Ectodermal cell (in vitro differentiated cells): ENCODE results near the gene FAM234A.
"Not testable (repeated sequence)": the region's sequence is repeated elsewhere in the genome, so short reads cannot be mapped to it uniquely, and the experiment has no call there.

Source experiments
- H3K27ac ChIP-seq: 2 replicates; pipeline ENCODE4 v1.7.0; 2013; ENCODE audit warnings: mild to moderate bottlenecking, low read depth, low read length; ENCODE audit not compliant: insufficient read depth, poor library complexity, severe bottlenecking
- H3K27me3 ChIP-seq: 2 replicates; pipeline ENCODE4 v1.7.0; 2013; ENCODE audit warnings: mild to moderate bottlenecking, low read length; ENCODE audit not compliant: insufficient read depth, control insufficient read depth, poor library complexity, severe bottlenecking
- H3K36me3 ChIP-seq: one replicate; pipeline ENCODE4 v1.7.0; 2013; ENCODE audit warnings: low read length; ENCODE audit not compliant: control insufficient read depth, insufficient read depth
- H3K4me1 ChIP-seq: one replicate; pipeline ENCODE4 v1.7.0; 2013; ENCODE audit warnings: low read length; ENCODE audit not compliant: control insufficient read depth, insufficient read depth
- H3K4me3 ChIP-seq: 2 replicates; pipeline ENCODE4 v1.7.0; 2013; ENCODE audit warnings: low read depth, low read length, control low read depth; ENCODE audit not compliant: insufficient read depth
- H3K9me3 ChIP-seq: 2 replicates; pipeline ENCODE4 v1.7.0; 2013; ENCODE audit warnings: mild to moderate bottlenecking, low read length, moderate library complexity; ENCODE audit not compliant: control insufficient read depth
- WGBS, 2 experiments: methylation state at CpG; one replicate each; pipeline ENCODE4 v1.1.7; 2013; ENCODE audit warnings: missing lambda C conversion rate in 2 of 2; 5-methylcytosine and 5-hydroxymethylcytosine counted together

The FAM234A gene

GRCh38 chr16:230351-230750 is 4.3 kb upstream of the FAM234A start:
- 95 to 96% methylated on average over 18 of the region's 18 CpGs for WGBS, 2 experiments
- H3K4me1 ChIP-seq, H3K4me3 ChIP-seq, H3K27me3 ChIP-seq, H3K27ac ChIP-seq, H3K9me3 ChIP-seq, H3K36me3 ChIP-seq: not testable (repeated sequence)

- H3K4me3 ChIP-seq, result no peak overlapping the region
- no peaks in the 10 kb centered on the region for H3K27me3 ChIP-seq
- 92 to 93% methylated on average over 22 of the region's 22 CpGs for WGBS, 2 experiments
- H3K4me1 ChIP-seq, result peaks cover 5% of the 10 kb centered on the region
- peaks cover 6% of the 10 kb centered on the region for H3K36me3 ChIP-seq
- H3K9me3 ChIP-seq, result no peaks in the 10 kb centered on the region
- H3K27ac ChIP-seq, result no peak overlapping the region
Observed at GRCh38 chr16:230949-231348, 3.7 kb upstream of the FAM234A start.

GRCh38 chr16:239948-240277 is 5.3 kb downstream of the FAM234A start:
- H3K36me3 ChIP-seq, result no peaks in the 10 kb centered on the region
- H3K4me1 ChIP-seq, result no peaks in the 10 kb centered on the region
- no peak overlapping the region for H3K4me3 ChIP-seq
- WGBS, 2 experiments, result 95 to 97% methylated on average over 3 of the region's 3 CpGs
- H3K27me3 ChIP-seq, result no peaks in the 10 kb centered on the region
- H3K9me3 ChIP-seq, result no peaks in the 10 kb centered on the region
- H3K27ac ChIP-seq, result no peak overlapping the region

- H3K27ac ChIP-seq, result no peak overlapping the region
- no peaks in the 10 kb centered on the region for H3K4me1 ChIP-seq
- H3K4me3 ChIP-seq, result no peak overlapping the region
- H3K27me3 ChIP-seq, result no peaks in the 10 kb centered on the region
- H3K9me3 ChIP-seq, result no peaks in the 10 kb centered on the region
- 91 to 98% methylated on average over 8 of the region's 8 CpGs for WGBS, 2 experiments
- no peaks in the 10 kb centered on the region for H3K36me3 ChIP-seq
Observed at GRCh38 chr16:240559-240958, 5.9 kb downstream of the FAM234A start.

- H3K9me3 ChIP-seq, result no peaks in the 10 kb centered on the region
- no peaks in the 10 kb centered on the region for H3K4me1 ChIP-seq
- no peak overlapping the region for H3K4me3 ChIP-seq
- no peak overlapping the region for H3K27ac ChIP-seq
- H3K27me3 ChIP-seq, result no peaks in the 10 kb centered on the region
- no peaks in the 10 kb centered on the region for H3K36me3 ChIP-seq
- 94% methylated on average over 10 of the region's 10 CpGs for WGBS, 2 experiments
Observed at GRCh38 chr16:242281-242680, 7.7 kb downstream of the FAM234A start.

GRCh38 chr16:243348-243747 is 8.7 kb downstream of the FAM234A start:
- H3K27ac ChIP-seq, result no peak overlapping the region
- no peaks in the 10 kb centered on the region for H3K27me3 ChIP-seq
- no peaks in the 10 kb centered on the region for H3K36me3 ChIP-seq
- no peak overlapping the region for H3K4me3 ChIP-seq
- H3K9me3 ChIP-seq, result no peaks in the 10 kb centered on the region
- H3K4me1 ChIP-seq, result no peaks in the 10 kb centered on the region
- WGBS, 2 experiments, result 92 to 95% methylated on average over 4 of the region's 4 CpGs

GRCh38 chr16:245105-245504 is 10.5 kb downstream of the FAM234A start:
- H3K9me3 ChIP-seq, result no peaks in the 10 kb centered on the region
- no peaks in the 10 kb centered on the region for H3K4me1 ChIP-seq
- 94 to 97% methylated on average over 9 of the region's 9 CpGs for WGBS, 2 experiments
- H3K36me3 ChIP-seq, result no peaks in the 10 kb centered on the region
- H3K27me3 ChIP-seq, result no peaks in the 10 kb centered on the region
- no peak overlapping the region for H3K4me3 ChIP-seq
- no peak overlapping the region for H3K27ac ChIP-seq

- H3K27me3 ChIP-seq, result no peaks in the 10 kb centered on the region
- 92 to 93% methylated on average over 12 of the region's 12 CpGs for WGBS, 2 experiments
- no peaks in the 10 kb centered on the region for H3K9me3 ChIP-seq
- no peaks in the 10 kb centered on the region for H3K4me1 ChIP-seq
- no peak overlapping the region for H3K27ac ChIP-seq
- H3K36me3 ChIP-seq, result no peaks in the 10 kb centered on the region
- H3K4me3 ChIP-seq, result no peak overlapping the region
Observed at GRCh38 chr16:247027-247426, 12.4 kb downstream of the FAM234A start.

- Histone ChIP-seq H3K4me3 (no peak overlapping the region), H3K4me1 (no peaks in the 10 kb centered on the region), H3K27me3 (no peaks in the 10 kb centered on the region), H3K9me3 (no peaks in the 10 kb centered on the region), H3K36me3 (no peaks in the 10 kb centered on the region), H3K27ac (no peak overlapping the region)
- 93 to 95% methylated on average over 12 of the region's 12 CpGs for WGBS, 2 experiments
Observed at GRCh38 chr16:249431-249830, 14.8 kb downstream of the FAM234A start.

GRCh38 chr16:252366-253337 is 18.0 kb downstream of the FAM234A start:
- Histone ChIP-seq H3K4me3 (no peak overlapping the region), H3K27me3 (no peaks in the 10 kb centered on the region), H3K27ac (no peak overlapping the region), H3K4me1 (no peaks in the 10 kb centered on the region), H3K9me3 (no peaks in the 10 kb centered on the region), H3K36me3 (peaks cover 2% of the 10 kb centered on the region)
- WGBS, 2 experiments, result 94 to 96% methylated on average over 28 to 30 of the region's 30 CpGs
